SU-DHL-6 (cell line): ENCODE measurements around the gene LSP1.

Experiments
- EZH2phosphoT487 ChIP-seq: fragments of 200-600 bp; sonication (generic), shearing (Covaris generic); conservative IDR thresholded peaks from 2 replicates; pipeline ENCODE4 v1.6.1; 2018; ENCODE audit warnings: mild to moderate bottlenecking, antibody characterized with exemption, low read length, moderate library complexity, mixed read lengths
- TF ChIP-seq, protein P1 (sequence below): fragments of 200-600 bp; sonication (generic); IDR thresholded peaks from one replicate; pipeline ENCODE4 v1.5.1; 2017; ENCODE audit warnings: antibody characterized with exemption, mild to moderate bottlenecking, low read length, moderate library complexity; ENCODE audit not compliant: insufficient read depth, poor library complexity, severe bottlenecking

DNA sequence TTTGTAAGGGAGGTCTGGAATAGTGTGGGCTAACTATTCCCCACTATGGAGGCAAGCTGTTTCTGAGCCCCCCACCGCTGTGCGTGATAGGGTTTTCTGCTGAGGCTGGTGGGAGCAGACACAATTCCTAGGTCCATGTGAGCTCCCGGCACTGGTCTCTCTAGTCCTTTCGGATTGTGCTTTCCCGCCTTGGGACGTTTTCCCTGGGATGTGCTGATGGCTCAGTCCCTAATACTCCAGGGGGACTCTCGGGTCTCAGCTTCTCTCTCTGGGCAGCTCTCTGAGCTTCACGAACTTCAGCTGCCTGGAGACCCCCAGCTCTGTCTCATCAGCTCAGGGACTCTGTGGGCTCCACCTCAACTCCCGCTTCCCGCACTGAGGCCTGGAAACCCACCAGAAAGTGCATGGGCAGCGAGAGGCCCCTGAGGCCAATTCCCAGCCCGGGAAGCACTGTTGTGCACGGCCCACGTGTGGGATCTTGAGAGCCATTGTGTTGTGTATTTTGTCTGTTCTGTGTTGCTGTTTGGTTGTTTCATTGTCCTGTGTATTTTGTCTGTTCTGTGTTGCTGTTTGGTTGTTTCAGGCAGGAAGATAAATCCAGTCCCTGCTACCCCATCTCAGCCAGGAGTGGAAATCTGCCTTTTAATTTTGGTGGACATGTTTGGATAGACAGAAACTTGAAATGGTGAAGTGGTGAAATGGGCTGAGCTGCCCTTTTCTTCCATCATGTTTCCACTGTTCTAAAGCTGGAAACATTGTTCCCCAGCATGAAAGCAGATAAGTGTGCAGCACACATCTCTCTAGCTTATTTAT lies 53.9 kb downstream of the LSP1 start:
- TF ChIP-seq EZH2phosphoT487 = no peak
- TF ChIP-seq, protein P1, sequence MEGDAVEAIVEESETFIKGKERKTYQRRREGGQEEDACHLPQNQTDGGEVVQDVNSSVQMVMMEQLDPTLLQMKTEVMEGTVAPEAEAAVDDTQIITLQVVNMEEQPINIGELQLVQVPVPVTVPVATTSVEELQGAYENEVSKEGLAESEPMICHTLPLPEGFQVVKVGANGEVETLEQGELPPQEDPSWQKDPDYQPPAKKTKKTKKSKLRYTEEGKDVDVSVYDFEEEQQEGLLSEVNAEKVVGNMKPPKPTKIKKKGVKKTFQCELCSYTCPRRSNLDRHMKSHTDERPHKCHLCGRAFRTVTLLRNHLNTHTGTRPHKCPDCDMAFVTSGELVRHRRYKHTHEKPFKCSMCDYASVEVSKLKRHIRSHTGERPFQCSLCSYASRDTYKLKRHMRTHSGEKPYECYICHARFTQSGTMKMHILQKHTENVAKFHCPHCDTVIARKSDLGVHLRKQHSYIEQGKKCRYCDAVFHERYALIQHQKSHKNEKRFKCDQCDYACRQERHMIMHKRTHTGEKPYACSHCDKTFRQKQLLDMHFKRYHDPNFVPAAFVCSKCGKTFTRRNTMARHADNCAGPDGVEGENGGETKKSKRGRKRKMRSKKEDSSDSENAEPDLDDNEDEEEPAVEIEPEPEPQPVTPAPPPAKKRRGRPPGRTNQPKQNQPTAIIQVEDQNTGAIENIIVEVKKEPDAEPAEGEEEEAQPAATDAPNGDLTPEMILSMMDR = no peak
